Measurements from ENCODE around the gene PUDP.

DNA sequence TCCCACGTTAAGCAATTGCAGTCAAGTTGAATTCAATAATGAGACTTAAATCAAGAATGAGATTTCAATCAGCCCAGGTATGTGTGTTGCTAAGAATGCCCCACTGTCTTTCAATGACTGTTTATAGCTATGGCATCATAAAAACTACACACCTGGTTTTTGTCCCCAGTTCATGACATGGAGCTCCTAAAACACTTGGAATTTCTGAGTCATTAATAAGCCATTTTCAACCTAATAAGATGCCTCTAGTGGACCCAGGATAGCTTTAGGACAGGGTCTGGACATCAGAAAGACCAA lies 73.1 kb downstream of the PUDP start:
- TF ChIP-seq CTCF (IDR thresholded peaks at IDR 0.05) (no peak), POLR2A (IDR thresholded peaks at IDR 0.05) (no peak)

Data from adrenal gland (tissue), 5 donors.